Astrocyte (in vitro differentiated cells and primary cell): ENCODE data around the gene CYP2A6.
"Not testable (repeated sequence)": the region's sequence is repeated elsewhere in the genome, so short reads cannot be mapped to it uniquely, and the experiment has no call there.

Source experiments
- EZH2 ChIP-seq: IDR thresholded peaks from 2 replicates; pipeline ENCODE4 v1.6.1; 2012; ENCODE audit warnings: mild to moderate bottlenecking, low read length, inconsistent platforms; ENCODE audit not compliant: insufficient read depth
- TF ChIP-seq, protein P1 (sequence below): IDR thresholded peaks from 2 replicates; pipeline ENCODE4 v1.5.1; 2011; ENCODE audit warnings: low read depth, mild to moderate bottlenecking, inconsistent platforms, low read length, moderate library complexity; ENCODE audit not compliant: insufficient read depth

DNA sequence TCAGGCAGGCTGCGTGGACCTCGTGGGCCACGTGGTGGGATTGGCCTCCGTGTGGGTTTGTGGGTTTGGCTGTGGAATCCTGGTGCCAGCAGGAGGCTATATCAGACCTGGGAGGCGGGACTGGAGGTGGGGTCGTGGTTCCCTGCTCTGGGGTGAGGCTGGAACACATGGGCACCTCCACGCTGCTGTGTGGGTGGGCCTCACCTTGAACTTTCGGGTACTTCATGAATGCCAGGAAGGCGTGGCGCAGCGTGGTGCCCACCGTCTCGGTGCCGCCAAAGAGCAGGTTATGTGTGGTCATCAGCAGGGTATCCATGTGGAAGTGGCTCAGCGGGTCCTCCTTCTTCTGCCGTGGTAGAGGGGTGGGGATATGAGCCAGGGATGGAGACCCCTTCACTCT is 25.3 kb downstream of the CYP2A6 start:
- TF ChIP-seq, protein P1, sequence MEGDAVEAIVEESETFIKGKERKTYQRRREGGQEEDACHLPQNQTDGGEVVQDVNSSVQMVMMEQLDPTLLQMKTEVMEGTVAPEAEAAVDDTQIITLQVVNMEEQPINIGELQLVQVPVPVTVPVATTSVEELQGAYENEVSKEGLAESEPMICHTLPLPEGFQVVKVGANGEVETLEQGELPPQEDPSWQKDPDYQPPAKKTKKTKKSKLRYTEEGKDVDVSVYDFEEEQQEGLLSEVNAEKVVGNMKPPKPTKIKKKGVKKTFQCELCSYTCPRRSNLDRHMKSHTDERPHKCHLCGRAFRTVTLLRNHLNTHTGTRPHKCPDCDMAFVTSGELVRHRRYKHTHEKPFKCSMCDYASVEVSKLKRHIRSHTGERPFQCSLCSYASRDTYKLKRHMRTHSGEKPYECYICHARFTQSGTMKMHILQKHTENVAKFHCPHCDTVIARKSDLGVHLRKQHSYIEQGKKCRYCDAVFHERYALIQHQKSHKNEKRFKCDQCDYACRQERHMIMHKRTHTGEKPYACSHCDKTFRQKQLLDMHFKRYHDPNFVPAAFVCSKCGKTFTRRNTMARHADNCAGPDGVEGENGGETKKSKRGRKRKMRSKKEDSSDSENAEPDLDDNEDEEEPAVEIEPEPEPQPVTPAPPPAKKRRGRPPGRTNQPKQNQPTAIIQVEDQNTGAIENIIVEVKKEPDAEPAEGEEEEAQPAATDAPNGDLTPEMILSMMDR: not testable (repeated sequence)
- not testable (repeated sequence) for TF ChIP-seq EZH2
